ELF-1 (cell line): ENCODE data around the gene TAF13.
"Not testable (repeated sequence)": the region's sequence is repeated elsewhere in the genome, so short reads cannot be mapped to it uniquely, and the experiment has no call there.

Source experiments
- DNase-seq: peaks from one replicate; pipeline ENCODE4 v3.0.0-alpha.2; 2016; ENCODE audit warnings: low read depth, low spot score

TAF13 gene

DNA sequence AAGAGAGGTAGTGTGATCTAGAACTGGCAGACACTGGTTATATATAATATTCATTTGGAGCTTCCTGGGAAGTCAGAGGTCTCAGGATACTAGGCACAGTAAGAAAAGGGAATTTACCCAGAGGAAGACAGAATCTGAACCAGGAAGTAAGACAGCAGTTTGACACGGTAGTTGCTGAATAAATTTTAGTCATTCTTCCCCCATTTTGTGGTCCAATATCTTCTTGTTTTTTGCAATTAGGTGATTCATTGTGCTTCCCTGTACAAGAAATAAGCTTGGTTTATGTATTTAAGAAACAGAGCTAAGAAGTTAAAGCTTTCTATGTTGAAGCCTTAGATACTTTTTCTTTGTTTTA, 16.0 kb upstream of the TAF13 start:
- no peak for DNase-seq

DNA sequence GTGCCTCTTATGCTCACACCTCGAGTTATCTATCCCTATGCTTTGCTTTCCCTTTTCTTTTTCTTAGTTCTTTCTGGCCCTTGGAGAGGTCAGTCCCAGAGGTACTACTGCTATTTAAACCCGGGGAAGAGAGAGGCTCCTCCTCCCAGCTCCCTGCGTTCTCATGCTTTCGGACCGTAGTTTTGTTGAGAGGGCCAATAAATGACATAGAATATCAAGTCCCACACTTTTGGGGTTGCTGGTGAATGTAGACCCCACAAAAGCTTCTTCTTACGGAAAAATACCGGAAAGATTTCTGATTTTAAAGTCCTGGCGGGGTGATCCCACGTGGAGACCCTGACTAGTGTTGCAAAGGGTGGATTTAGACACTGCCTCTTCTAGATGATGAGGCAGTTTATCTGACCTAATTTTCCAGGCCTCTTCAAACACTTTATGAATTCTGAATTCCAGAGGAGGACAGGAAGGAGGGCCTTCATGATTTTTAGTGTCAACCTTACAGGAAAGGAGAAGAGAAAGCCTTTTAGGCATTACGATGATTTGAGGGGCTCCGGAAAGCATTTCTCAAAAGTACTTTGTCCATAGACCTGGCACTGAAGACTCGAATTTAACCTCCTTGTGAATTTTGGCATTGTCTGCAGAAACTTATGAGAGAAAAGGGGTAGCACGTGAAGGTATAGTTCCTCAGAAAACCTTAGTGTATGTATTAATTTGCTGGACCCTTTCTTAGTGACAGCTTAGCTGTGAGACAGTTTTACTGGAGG, 15.5 kb upstream of the TAF13 start:
- DNase-seq = no peak

DNA sequence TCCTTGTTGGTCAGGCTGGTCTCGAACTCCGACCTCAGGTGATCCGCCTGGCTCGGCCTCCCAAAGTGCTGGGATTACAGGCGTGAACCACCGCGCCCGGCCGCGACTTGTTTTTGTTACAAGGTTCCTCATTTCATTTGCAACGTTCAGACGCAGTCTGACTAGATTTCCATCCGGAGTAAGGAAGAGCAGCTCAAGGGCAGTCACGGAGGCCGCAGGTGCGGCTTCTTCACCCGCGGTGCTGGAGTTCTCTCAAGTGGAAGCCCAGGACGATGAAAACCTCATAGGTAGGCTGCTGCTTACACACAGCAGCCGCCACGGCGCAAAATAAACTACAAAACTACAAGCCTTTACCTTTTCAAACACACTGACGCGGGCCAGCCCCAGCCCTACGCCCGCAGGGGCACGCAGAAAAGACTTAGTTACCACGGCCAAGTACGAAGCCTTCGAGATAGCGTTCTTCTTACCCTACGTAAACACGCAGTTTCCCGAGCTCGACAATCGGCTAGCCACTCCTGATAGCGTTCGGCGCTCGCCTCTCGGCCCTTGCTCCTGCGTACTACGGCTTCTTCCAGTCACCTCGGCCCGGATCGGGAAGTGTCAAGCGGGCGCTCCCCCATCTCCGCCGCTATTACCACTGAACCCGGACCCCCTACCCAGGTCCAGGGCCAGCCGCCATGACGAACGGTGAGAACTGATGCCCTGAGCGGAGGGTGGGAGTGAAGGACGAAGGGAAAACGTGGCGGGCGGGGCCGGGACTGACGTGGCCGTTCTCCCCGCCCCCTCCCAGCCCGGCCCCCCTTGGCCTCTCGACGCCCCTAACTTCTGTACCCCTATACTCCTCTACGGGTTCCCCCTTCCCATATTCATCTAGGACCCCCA, 14.6 kb upstream of the TAF13 start, which contains the start of gene TMEM167B:
Gene TMEM167B, plus strand, starts transcription at position 569 of the 882 bp plus-strand sequence. Its CDS starts 109 bp downstream, at position 678.
- DNase-seq = peak; percentile 95

DNA sequence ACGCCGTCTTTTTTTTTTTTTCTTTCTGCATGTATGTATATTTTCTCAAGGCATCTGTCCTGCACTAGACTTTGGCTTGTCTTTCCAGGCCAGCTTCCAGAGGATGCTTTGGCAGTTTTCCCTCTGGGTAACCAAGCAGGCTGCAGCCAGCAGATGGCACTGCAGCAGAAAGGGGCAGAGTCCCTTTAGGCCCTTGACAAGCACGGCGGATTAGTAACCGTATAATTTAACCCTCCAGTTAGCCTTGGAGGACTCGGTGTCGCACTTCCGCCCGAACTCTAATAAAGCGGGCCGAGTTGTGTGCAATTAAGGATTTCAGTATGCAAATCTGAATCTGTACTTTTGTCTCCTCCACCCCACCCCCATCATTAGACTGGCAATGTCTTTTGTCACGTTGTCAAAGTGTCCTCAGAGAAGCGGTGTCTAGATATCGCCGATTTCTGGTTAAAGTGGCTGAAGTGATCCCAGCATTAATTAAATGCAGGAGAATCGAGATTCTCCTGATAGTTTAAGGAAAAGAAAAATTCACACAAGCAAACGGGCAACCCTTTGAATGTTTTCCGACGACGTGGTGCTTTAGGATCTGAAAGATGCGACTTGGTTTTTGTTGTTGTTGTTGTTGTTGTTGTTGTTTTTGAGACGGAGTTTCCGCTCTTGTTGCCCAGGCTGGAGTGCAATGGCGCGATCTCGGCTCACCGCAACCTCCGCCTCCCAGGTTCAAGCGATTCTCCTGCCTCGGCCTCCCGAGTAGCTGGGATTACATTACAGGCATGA, 13.6 kb upstream of the TAF13 start:
- DNase-seq = peak; percentile 91

DNA sequence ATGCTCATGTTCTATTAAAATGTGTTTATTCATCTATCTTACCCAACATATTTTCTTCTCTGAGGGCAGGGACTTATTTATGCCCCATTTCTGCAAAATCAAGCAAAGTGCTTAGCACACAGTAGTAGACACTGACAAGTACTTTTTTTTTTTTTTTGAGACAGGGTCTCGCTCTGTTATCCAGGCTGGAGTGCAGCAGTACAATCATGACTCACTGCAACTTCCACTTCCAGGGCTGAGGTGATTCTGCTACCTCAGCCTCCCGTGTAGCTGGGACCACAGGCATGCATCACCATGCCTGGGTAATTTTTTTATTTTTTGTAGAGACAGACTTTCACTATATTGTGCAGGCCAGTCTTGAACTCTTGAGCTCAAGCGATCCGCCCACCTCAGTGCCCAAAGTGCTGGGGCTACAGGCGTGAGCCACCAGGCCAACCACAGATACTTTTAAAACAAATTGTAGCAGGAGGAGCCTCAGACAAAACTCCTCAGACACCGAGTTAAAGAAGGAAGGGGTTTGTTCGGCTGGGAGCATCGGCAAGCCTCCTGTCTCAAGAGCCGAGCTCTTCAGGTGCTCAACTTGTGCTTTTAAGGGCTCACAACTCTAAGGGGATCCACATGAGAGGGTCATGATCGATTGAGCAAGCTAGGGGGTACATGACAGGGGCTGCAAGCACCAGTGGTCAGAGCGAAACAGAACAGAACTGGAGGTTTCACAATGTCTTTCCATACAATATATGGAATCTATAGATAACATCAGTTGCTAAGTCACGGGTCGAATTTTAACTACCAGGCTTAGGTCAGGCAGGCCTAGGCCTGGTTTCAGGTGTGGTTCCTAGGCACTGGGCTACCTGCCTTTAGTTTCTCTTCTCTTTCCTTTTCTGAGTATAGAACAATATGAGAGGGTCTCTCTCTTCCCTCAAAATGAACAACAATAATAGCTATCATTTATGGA, 9.0 kb upstream of the TAF13 start:
- DNase-seq = no peak

DNA sequence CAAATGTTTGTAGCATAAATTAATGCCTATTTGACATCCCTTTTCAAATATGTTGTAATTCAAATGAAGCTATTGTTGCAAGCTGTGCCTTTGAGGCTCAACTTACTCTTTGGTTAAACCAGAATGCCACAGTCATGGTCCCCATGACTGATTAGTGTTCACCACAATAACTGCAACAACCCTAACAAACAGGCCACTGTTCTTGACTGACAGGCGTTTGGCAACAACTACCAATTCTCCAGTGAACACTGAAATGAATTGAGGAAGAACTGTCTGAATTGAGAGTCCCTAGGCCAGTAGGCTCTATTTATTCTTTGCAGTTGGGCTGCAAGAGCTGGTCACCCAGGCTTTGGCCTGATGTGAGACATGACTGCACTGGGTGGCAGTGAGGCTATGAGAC, 8.1 kb upstream of the TAF13 start:
- DNase-seq = no peak

DNA sequence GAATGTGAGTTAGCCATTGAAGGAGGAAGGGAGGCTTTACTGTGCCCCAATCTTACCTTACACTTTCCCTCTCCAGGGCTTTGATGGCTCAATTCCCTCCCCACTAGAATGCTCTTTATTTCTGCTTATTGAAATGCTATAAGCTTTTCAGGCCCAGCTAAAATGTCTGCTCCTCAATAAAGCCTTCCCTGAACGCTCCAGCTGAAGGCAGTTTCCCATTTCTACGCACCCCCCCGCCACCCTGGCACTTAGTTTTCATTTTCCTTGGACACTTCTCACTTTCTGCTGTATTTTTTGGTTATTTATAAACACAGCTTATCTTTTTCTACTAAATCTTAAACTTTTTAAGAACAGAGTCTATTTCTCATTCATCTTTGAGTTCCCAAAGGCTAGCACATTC, 7.7 kb upstream of the TAF13 start:
- no peak for DNase-seq

DNA sequence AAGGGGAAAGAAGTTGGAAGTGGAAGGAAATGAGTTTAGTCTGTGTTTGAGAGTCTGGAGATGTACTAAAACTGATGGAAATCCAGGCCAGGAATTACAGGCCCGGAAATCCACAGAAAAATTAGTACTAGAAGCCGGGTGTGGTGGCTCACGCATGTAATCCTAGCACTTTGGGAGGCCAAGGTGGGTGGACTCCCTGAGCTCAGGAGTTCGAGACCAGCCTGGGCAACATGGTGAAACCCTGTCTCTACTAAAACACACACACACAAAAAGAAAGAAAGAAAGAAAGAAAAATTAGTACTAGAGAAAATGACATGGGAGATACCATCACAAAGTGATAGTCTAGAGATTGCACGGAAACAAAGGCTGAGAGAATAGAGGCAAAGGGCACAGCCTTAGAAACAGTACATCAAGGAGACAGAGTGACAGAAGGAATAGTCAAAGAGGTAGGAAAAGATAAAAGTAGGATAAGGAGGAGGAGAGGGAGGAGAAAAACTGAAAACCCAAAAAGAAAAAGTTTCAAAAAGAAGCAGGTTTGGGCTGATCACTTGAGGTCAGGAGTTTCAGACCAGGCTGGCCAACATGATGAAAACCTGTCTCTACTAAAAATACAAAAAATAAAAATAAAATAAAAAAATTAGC, 4.8 kb upstream of the TAF13 start:
- DNase-seq = no peak

DNA sequence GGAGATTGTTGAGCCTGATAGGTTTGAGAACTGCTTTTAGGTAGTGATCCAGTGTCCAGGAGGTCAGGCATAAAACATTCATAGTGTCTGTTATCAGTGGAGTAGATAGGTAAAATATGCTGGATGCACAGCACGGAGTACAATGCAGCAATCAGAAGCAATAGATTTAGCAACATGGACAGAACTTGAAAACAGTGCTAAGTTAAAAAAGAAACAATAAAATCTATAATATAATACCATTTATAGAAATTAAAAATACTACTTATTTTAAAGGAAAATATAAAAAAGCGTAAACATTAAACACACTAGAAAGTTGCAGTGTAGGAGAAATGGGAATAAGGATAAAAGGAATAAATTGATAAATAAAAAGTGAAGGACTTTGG, 3.4 kb upstream of the TAF13 start:
- no peak for DNase-seq

DNA sequence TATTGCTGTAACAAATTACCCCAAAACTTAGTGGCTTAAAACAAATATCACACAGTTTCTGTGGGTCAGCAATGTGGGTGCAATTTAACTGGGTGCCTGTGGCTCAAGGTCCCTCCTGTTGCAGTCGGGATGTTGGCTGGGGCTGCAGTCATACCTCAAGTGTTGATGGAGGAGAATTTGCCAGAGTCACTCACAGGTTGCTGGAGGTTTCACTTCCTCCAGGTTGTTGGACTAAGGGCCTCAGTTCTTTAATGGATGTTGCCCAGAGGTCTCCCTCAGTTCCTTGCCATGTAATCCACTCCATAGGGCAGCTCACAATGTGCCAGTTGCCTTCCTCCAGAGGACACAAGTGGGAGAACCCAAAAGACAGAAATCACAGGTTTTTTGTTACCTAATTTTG, 2.5 kb upstream of the TAF13 start:
- DNase-seq = no peak

DNA sequence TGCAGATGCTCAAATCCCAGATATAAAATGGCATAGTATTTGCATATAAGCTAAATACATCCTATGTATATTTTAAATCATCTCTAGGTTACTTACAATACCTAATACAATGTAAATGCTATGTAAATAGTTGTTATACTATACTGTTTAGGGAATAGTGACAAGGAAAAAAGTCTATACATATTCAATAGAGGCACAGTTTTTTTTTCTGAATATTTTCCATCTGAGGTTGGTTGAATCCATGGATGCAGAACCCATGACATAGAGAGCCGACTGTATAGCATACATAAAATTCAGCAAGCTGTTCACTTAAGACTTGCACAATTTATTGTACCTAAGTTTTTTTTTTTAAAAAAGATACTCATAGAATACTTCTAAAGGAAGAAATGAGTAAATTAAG, 6.5 kb downstream of the TAF13 start:
- no peak for DNase-seq

DNA sequence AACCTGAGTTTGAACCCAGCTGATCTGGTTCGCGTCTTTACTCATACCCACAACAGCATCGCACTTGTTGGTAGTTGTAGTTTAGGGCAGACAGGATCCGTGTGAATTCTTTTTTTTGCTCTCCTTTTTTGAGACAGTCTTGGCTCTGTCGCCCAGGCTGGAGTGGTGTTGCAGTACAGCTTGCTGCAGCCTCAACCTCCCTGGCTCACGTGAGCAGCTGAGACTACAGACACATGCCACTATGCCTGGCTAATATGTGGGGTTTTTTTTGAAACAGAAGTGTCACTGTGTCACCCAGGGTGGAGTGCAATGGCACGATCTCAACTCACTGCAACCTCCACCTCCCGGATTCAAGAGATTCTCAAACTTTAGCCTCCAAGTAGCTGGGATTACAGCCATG, 7.9 kb downstream of the TAF13 start:
- no peak for DNase-seq

DNA sequence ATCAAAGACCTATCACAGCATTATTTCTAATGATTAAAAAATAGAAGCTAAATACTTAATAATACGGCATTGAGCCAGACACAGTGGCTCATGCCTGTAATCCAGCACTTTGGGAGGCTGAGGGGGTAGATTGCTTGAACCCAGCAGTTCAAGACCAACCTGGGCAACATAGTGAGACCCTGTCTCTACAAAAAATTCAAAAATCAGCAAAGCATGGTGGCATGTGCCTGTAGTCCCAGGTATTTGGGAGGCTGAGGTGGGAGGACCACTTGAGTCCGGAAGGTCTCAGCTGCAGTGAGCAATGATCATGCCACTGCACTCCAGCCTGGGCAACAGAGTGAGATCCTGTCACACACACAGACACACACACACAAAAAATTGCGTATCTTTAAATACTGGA, 10.7 kb downstream of the TAF13 start:
- no peak for DNase-seq

DNA sequence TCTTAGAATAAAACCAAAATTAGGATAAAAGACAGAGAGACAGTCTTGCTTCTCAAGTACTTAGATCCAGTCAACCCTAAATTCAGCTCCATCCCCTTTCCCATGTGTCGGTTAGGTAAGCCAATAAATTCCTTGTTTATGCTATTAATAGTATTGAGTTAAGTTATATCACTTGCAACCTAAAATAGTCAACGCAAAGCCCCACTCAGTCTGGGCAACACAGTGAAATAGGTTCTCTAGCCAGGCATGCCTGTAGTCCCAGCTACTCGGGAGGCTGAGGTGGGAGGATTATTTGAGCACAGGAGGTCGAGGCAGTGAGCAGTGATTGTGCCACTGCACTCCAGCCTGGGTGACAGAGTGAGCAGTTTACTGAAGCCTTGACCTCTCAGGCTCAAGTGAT, 14.6 kb downstream of the TAF13 start:
- DNase-seq = no peak

DNA sequence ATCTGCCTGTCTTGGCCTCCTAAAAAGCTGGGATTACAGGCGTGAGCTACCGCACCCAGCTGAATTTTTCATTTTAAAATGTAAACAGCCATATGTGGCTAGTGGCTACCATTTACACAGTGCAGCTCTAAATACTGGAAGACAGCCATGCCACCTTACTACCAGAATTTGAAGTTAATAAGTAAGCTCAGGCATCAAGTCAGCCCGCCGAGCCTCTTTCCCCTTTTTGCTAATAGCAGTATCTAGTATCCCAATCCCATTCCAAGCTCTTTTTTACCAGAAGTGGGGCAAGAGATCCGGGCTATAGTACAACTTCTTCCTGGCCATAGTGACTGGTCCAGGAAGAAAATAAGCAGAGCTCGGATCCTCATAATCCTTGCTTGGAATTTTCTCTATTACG, 15.1 kb downstream of the TAF13 start:
- no peak for DNase-seq

DNA sequence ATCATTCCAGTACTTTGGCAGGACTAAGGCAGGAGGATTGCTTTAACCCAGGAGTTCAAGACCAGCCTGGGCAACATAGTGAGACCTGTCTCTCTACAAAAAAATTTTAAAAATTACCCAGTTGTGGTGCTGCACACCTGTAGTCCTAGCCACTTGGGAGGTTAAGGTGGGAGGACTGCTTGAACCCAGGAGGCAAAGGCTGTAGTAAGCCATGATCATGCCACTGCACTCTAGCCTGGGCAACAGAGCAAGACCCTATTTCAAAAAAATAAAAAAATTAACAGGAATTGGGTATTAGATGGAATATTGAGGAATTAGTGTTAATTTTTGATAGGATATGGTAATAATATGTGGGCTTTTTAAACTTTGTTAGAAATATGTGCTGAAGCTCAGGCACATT, 16.8 kb downstream of the TAF13 start:
- DNase-seq = no peak

DNA sequence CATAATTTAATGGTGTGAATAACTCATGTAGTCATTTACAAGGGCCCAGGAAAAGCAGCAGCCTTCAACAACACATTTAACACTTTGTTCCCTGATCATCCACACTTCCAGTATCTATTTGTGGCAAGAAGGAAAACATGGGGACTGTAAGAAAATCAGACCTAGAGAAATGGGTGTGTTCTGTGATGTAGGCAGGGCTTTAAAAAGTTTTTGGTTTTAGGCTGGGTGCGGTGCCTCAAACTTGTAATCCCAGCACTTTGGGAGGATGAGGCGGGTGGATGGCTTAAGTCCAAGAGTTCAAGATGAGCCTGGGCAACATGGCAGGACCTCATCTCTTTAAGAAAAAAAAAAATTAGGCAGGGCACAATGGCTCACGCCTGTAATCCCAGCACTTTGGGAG, 19.7 kb downstream of the TAF13 start:
- DNase-seq = no peak

DNA sequence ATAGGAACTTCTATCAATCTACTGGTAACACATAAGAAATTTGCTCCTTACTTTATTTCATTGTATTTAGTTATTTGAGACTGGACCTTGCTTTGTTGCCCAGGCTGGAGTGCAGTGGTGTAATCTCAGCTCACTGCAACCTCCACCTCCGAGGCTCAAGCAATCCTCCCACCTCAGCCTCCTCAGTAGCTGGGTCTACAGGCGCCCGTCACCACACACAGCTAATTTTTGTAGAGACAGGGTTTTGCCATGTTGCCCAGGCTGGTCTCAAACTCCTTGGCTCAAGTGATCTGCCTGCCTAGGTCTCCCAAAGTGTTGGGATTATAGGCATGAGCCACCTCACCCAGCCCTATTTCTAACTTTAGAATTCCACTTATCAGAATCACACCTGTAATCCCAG, 23.7 kb downstream of the TAF13 start:
- DNase-seq = not testable (repeated sequence)

DNA sequence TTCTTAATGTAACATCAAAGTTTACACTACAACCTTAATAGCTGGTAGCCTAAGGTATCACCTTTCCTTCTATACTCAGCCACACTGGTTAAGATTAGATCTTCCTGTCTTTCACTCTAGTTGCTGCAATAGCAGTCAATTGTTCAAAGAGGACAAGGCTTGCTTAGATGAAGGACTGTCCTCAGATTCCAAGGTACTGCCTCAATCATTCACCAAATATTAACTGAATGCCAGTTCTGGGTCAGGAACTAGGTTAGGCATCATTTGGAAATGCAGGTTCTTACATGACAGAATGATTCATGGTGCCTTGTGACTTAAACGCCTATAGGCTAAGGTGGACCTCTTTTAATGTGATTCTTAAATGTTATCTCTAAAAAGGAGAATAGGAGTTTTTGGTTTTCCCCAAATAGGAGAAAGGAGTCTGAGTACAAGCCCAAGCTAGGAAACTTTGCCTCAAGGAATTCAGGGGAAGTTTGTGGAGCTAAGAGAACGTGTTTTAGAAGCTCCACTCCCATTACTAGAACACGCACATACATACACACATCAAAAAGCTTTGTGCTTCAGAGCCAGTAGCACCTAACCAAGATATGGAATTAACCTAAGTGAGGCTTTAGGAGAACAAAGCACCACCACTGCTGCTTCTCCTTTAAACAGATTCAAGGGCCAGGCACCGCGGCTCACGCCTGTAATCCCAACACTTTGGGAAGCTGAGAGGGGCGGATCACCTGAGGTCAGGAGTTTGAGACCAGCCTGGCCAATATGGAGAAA, 25.4 kb downstream of the TAF13 start:
- no peak for DNase-seq

DNA sequence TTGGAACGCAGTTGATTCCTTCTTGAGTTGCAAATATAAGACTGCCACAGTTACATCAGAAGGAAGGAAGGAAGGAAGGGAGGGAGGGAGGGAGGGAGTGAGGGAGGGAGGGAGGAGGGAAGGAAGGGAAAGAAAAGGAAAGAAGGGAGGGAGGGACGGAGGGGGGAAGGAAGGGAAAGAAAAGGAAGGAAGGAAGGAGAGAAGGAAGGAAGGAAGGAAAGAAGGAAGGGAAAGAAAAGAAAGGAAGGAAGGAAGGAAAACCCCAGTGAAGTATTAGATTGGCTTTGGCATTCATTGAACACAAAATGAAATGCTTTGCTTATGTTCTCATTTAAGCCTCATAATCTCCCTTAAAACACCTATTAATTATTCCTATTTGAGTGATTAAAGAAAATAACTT, 27.5 kb downstream of the TAF13 start:
- DNase-seq = no peak
